ENCODE data around the gene WNT5A. TPM values are rescaled to one million over a fixed set of nuclear protein-coding genes. Genes with fewer than 3 reads are reported as not detected.

WNT5A gene
- total RNA-seq, 1 donor from 2014 or later = 5.5 TPM

DNA sequence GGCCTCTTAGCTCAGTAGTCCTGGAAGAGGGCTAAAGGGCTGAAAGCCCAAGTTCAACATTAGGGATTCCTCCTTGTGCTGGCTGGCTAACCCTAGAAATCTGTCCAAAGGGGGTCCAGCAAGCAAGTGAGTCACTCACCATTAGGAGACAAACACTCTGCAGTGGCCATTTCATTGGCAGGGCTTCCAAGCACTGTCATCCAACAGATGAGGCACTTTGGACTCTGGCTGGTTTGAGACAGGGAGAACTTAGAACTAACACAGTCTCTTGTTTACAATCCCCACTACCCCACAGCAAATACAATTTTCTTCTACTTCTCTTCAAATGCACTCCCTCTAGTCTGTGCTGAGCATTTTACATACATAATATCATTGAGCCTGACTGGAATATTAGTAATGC, 10.1 kb upstream of the WNT5A start:
- no peaks in the 10 kb centered on the region for H3K4me1 Mint-ChIP-seq (ENCODE audit: low read depth)
- H3K9me3 Mint-ChIP-seq (ENCODE audit: low read depth) = no peaks in the 10 kb centered on the region
- no peak overlapping the region for H3K27ac Mint-ChIP-seq
- peaks cover 14% of the 10 kb centered on the region for H3K27me3 Mint-ChIP-seq
- TF ChIP-seq CTCF (IDR thresholded peaks at IDR 0.05; ENCODE audit: unreplicated experiment) = no peak
- H3K4me3 Mint-ChIP-seq (ENCODE audit: low read depth) = no peak overlapping the region
- no peak for DNase-seq (ENCODE audit: low spot score, unreplicated experiment)
- H3K36me3 Mint-ChIP-seq (ENCODE audit: insufficient read depth) = no peaks in the 10 kb centered on the region

DNA sequence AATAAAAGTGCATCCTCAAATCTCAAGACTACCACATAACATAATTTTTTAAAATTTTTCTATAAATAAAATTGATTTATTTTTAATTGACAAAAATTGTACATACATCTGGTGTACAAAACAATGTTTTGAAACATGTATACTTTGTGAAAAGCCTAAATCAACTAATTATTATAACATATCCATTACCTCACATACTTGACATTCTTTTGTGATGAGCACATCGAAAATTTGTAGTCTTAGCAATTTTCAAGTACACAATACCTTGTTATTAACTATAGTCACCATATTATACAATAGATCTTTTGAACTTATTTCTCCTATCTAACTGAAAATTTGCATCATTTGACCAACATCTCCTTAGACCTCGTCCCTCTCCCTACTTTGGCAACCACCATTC, 7.9 kb upstream of the WNT5A start:
- H3K9me3 Mint-ChIP-seq (ENCODE audit: low read depth) = no peaks in the 10 kb centered on the region
- TF ChIP-seq CTCF (IDR thresholded peaks at IDR 0.05; ENCODE audit: unreplicated experiment) = no peak
- peaks cover 34% of the 10 kb centered on the region for H3K27me3 Mint-ChIP-seq
- no peak overlapping the region for H3K4me3 Mint-ChIP-seq (ENCODE audit: low read depth)
- no peaks in the 10 kb centered on the region for H3K4me1 Mint-ChIP-seq (ENCODE audit: low read depth)
- no peak overlapping the region for H3K27ac Mint-ChIP-seq
- no peak for DNase-seq (ENCODE audit: low spot score, unreplicated experiment)
- no peaks in the 10 kb centered on the region for H3K36me3 Mint-ChIP-seq (ENCODE audit: insufficient read depth)

GRCh38 chr3:55492976-55493375, 5.9 kb upstream of the WNT5A start:
- Mint-ChIP-seq H3K27me3 (peaks cover 50% of the 10 kb centered on the region), H3K4me1 (ENCODE audit: low read depth) (peaks cover 7% of the 10 kb centered on the region), H3K4me3 (ENCODE audit: low read depth) (no peak overlapping the region), H3K9me3 (ENCODE audit: low read depth) (no peaks in the 10 kb centered on the region), H3K27ac (no peak overlapping the region), H3K36me3 (ENCODE audit: insufficient read depth) (no peaks in the 10 kb centered on the region)
- TF ChIP-seq CTCF (IDR thresholded peaks at IDR 0.05; ENCODE audit: unreplicated experiment) = no peak
- no peak for DNase-seq (ENCODE audit: low spot score, unreplicated experiment)

- TF ChIP-seq CTCF (IDR thresholded peaks at IDR 0.05; ENCODE audit: unreplicated experiment) = no peak
- H3K4me3 Mint-ChIP-seq (ENCODE audit: low read depth) = no peak overlapping the region
- H3K27me3 Mint-ChIP-seq = peaks cover 62% of the 10 kb centered on the region
- H3K36me3 Mint-ChIP-seq (ENCODE audit: insufficient read depth) = no peaks in the 10 kb centered on the region
- H3K4me1 Mint-ChIP-seq (ENCODE audit: low read depth) = peaks cover 13% of the 10 kb centered on the region
- DNase-seq (ENCODE audit: low spot score, unreplicated experiment) = no peak
- no peak overlapping the region for H3K27ac Mint-ChIP-seq
- no peaks in the 10 kb centered on the region for H3K9me3 Mint-ChIP-seq (ENCODE audit: low read depth)
Observed at GRCh38 chr3:55491296-55491816, 4.2 kb upstream of the WNT5A start.

GRCh38 chr3:55490276-55490913, 3.3 kb upstream of the WNT5A start:
- H3K27ac Mint-ChIP-seq = no peak overlapping the region
- H3K9me3 Mint-ChIP-seq (ENCODE audit: low read depth) = no peaks in the 10 kb centered on the region
- peaks cover 71% of the 10 kb centered on the region for H3K27me3 Mint-ChIP-seq
- no peak for DNase-seq (ENCODE audit: low spot score, unreplicated experiment)
- H3K4me3 Mint-ChIP-seq (ENCODE audit: low read depth) = no peak overlapping the region
- peaks cover 20% of the 10 kb centered on the region for H3K4me1 Mint-ChIP-seq (ENCODE audit: low read depth)
- no peak for TF ChIP-seq CTCF (IDR thresholded peaks at IDR 0.05; ENCODE audit: unreplicated experiment)
- no peaks in the 10 kb centered on the region for H3K36me3 Mint-ChIP-seq (ENCODE audit: insufficient read depth)

Measured in progenitor cell of endocrine pancreas (in vitro differentiated cells).